Astrocyte (in vitro differentiated cells and primary cell): ENCODE data around the gene KCNMA1. TPM values are rescaled to one million over a fixed set of nuclear protein-coding genes. Genes with fewer than 3 reads are reported as not detected.

Experiments
- DNase-seq: peaks from one replicate; pipeline ENCODE4 v3.0.0-alpha.2; 2010; ENCODE audit warnings: low read depth
- FAIRE-seq: peaks from 2 replicates; lab custom pipeline; 2011; peaks lifted over from hg19 to GRCh38; lab: Jason Lieb, UNC
- H2AFZ ChIP-seq: 2 replicates; pipeline ENCODE4 v1.6.0; 2012; ENCODE audit warnings: low read depth, low read length, inconsistent platforms
- H3K27ac ChIP-seq: 2 replicates; pipeline ENCODE4 v1.5.1; 2011; ENCODE audit warnings: low read depth, low read length, inconsistent platforms
- H3K27me3 ChIP-seq: 2 replicates; pipeline ENCODE4 v1.6.0; 2011; ENCODE audit warnings: low read length, inconsistent platforms; ENCODE audit not compliant: insufficient read depth
- H3K36me3 ChIP-seq: 2 replicates; pipeline ENCODE4 v1.5.1; 2011; ENCODE audit warnings: low read length, inconsistent platforms; ENCODE audit not compliant: insufficient read depth
- H3K4me1 ChIP-seq: 2 replicates; pipeline ENCODE4 v1.5.1; 2011; ENCODE audit warnings: low read length, inconsistent platforms; ENCODE audit not compliant: insufficient read depth
- H3K4me2 ChIP-seq: 2 replicates; pipeline ENCODE4 v1.6.0; 2012; ENCODE audit warnings: low read length, inconsistent platforms
- H3K4me3 ChIP-seq: 2 replicates; pipeline ENCODE4 v1.5.1; 2011; ENCODE audit warnings: low read depth, mild to moderate bottlenecking, low read length, inconsistent platforms; ENCODE audit not compliant: insufficient read depth
- H3K79me2 ChIP-seq: 2 replicates; pipeline ENCODE4 v1.6.0; 2012; ENCODE audit warnings: mild to moderate bottlenecking, low read length, inconsistent platforms; ENCODE audit not compliant: insufficient read depth
- H3K9ac ChIP-seq: 2 replicates; pipeline ENCODE4 v1.6.0; 2012; ENCODE audit warnings: mild to moderate bottlenecking, low read length, inconsistent platforms
- H3K9me3 ChIP-seq: 2 replicates; pipeline ENCODE4 v1.5.1; 2012; ENCODE audit warnings: low read depth, mild to moderate bottlenecking, low read length, inconsistent platforms; ENCODE audit not compliant: insufficient read depth
- H4K20me1 ChIP-seq: 2 replicates; pipeline ENCODE4 v1.6.0; 2012; ENCODE audit warnings: low read length, inconsistent platforms; ENCODE audit not compliant: insufficient read depth
- H3K27ac Mint-ChIP-seq: one replicate; pipeline ENCODE4 v1.8.0; 2021; ENCODE audit warnings: mild to moderate bottlenecking, mixed read lengths; ENCODE audit not compliant: unreplicated experiment
- H3K27me3 Mint-ChIP-seq: one replicate; pipeline ENCODE4 v1.8.0; 2021; ENCODE audit warnings: low read depth, mixed read lengths; ENCODE audit not compliant: unreplicated experiment
- H3K36me3 Mint-ChIP-seq: one replicate; pipeline ENCODE4 v1.8.0; 2021; ENCODE audit warnings: low read depth, mixed read lengths; ENCODE audit not compliant: unreplicated experiment
- H3K4me1 Mint-ChIP-seq: one replicate; pipeline ENCODE4 v1.8.0; 2021; ENCODE audit warnings: low read depth, mixed read lengths; ENCODE audit not compliant: unreplicated experiment
- H3K4me3 Mint-ChIP-seq: one replicate; pipeline ENCODE4 v1.8.0; 2021; ENCODE audit warnings: mild to moderate bottlenecking, moderate library complexity, mixed read lengths; ENCODE audit not compliant: unreplicated experiment
- H3K9me3 Mint-ChIP-seq: one replicate; pipeline ENCODE4 v1.8.0; 2021; ENCODE audit warnings: mild to moderate bottlenecking, mixed read lengths; ENCODE audit not compliant: unreplicated experiment
- EZH2 ChIP-seq: IDR thresholded peaks from 2 replicates; pipeline ENCODE4 v1.6.1; 2012; ENCODE audit warnings: mild to moderate bottlenecking, low read length, inconsistent platforms; ENCODE audit not compliant: insufficient read depth
- total RNA-seq: library from RNA; stranded (reverse); gene quantifications from 2 replicates; pipeline ENCODE4 v1.2.1, GENCODE V29; 2021
- TF ChIP-seq, protein P1 (sequence below): IDR thresholded peaks from 2 replicates; pipeline ENCODE4 v1.5.1; 2011; ENCODE audit warnings: low read depth, mild to moderate bottlenecking, inconsistent platforms, low read length, moderate library complexity; ENCODE audit not compliant: insufficient read depth

KCNMA1 gene
- total RNA-seq, 1 donor from 2014 or later, result 45.8 TPM

DNA sequence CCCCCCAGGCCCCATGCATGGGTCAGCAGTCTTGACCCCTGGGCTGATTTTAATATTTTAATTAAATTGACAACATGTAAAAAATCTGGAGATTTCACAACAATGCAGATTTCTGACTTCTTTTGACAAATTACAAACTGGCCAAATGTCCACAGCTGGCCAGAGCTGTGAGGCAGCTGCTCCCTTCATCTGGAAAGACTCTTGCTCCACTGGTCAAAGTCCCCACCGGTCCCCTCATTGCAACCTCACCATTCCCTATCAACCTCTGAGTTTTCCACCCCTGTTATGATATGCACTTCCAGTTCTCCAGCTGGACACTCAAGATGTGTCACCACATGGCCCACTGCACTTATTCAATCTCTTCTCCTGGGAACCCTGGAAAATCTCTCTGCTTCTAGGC is 266.2 kb downstream of the KCNMA1 start:
- Histone ChIP-seq H3K79me2 (no peaks in the 10 kb centered on the region), H3K27me3 (no peaks in the 10 kb centered on the region), H4K20me1 (no peaks in the 10 kb centered on the region), H3K4me2 (no peak overlapping the region), H3K36me3 (no peaks in the 10 kb centered on the region), H2AFZ (no peak overlapping the region), H3K4me3 (no peak overlapping the region), H3K27ac (no peak overlapping the region), H3K9ac (no peak overlapping the region), H3K9me3 (no peaks in the 10 kb centered on the region), H3K4me1 (no peaks in the 10 kb centered on the region)
- Mint-ChIP-seq H3K9me3 (no peaks in the 10 kb centered on the region), H3K36me3 (peaks cover 20% of the 10 kb centered on the region), H3K27me3 (no peaks in the 10 kb centered on the region), H3K4me1 (peaks cover 14% of the 10 kb centered on the region), H3K27ac (no peak overlapping the region), H3K4me3 (no peak overlapping the region)
- no peak for FAIRE-seq
- no peak for DNase-seq
- TF ChIP-seq, protein P1, sequence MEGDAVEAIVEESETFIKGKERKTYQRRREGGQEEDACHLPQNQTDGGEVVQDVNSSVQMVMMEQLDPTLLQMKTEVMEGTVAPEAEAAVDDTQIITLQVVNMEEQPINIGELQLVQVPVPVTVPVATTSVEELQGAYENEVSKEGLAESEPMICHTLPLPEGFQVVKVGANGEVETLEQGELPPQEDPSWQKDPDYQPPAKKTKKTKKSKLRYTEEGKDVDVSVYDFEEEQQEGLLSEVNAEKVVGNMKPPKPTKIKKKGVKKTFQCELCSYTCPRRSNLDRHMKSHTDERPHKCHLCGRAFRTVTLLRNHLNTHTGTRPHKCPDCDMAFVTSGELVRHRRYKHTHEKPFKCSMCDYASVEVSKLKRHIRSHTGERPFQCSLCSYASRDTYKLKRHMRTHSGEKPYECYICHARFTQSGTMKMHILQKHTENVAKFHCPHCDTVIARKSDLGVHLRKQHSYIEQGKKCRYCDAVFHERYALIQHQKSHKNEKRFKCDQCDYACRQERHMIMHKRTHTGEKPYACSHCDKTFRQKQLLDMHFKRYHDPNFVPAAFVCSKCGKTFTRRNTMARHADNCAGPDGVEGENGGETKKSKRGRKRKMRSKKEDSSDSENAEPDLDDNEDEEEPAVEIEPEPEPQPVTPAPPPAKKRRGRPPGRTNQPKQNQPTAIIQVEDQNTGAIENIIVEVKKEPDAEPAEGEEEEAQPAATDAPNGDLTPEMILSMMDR, result no peak
- no peak for TF ChIP-seq EZH2

DNA sequence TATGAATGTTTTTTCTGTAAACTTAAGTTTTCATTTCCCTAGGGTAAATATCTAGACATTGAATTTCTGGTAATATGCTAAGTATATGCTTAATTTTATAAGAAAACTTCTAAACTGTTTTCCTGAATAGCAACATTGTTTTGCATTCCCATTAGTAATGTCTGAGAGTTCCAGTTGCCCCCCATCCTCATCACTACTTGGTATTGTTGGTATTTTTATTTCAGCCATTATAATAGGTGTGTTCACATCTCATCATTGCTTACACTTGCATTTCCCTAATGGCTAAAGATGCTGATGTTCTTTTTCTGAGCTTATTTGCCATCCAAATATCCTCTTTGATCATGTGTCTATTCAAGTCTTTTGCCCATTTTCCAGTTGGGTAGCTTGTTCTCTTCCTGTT is 269.6 kb downstream of the KCNMA1 start:
- Histone ChIP-seq H3K9me3 (no peaks in the 10 kb centered on the region), H3K4me3 (no peak overlapping the region), H3K36me3 (no peaks in the 10 kb centered on the region), H2AFZ (no peak overlapping the region), H3K4me2 (no peak overlapping the region), H4K20me1 (no peaks in the 10 kb centered on the region), H3K9ac (no peak overlapping the region), H3K27ac (no peak overlapping the region), H3K27me3 (no peaks in the 10 kb centered on the region), H3K4me1 (no peaks in the 10 kb centered on the region), H3K79me2 (no peaks in the 10 kb centered on the region)
- Mint-ChIP-seq H3K27ac (no peak overlapping the region), H3K4me3 (no peak overlapping the region), H3K4me1 (peaks cover 15% of the 10 kb centered on the region), H3K9me3 (no peaks in the 10 kb centered on the region), H3K36me3 (peaks cover 19% of the 10 kb centered on the region), H3K27me3 (no peaks in the 10 kb centered on the region)
- no peak for DNase-seq
- no peak for FAIRE-seq
- TF ChIP-seq, protein P1, result no peak
- no peak for TF ChIP-seq EZH2

DNA sequence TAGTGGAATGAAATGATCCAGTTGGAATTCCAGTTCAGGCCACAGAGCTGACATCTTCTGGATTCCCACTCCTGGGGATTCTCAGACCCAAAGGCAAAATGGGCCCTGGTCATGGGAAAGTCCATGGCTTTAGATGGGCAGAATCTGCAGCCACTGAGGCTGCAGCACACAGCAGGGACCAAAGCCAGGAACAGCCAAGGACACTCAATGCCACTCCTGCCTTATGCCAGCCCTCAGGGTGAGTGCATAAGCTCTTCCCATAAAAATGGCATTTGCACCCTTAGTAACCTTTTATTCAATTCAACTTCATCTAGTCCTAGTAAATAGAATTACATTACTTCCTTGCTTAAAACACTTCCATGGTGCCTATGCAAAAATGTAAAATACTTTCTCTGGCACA is 274.4 kb downstream of the KCNMA1 start:
- no peak for FAIRE-seq
- no peaks in the 10 kb centered on the region for H3K9me3 ChIP-seq
- Mint-ChIP-seq H3K4me3 (no peak overlapping the region), H3K27me3 (no peaks in the 10 kb centered on the region), H3K27ac (no peak overlapping the region), H3K36me3 (peaks cover 10% of the 10 kb centered on the region), H3K9me3 (no peaks in the 10 kb centered on the region), H3K4me1 (peaks cover 27% of the 10 kb centered on the region)
- no peaks in the 10 kb centered on the region for H3K36me3 ChIP-seq
- H4K20me1 ChIP-seq, result no peaks in the 10 kb centered on the region
- no peak overlapping the region for H2AFZ ChIP-seq
- no peaks in the 10 kb centered on the region for H3K27me3 ChIP-seq
- H3K4me2 ChIP-seq, result no peak overlapping the region
- H3K79me2 ChIP-seq, result no peaks in the 10 kb centered on the region
- no peak overlapping the region for H3K27ac ChIP-seq
- TF ChIP-seq EZH2, result no peak
- TF ChIP-seq, protein P1, result no peak
- H3K4me1 ChIP-seq, result peaks cover 3% of the 10 kb centered on the region
- H3K4me3 ChIP-seq, result no peak overlapping the region
- DNase-seq, result no peak
- H3K9ac ChIP-seq, result no peak overlapping the region
